ENCODE results near the gene DMKN. TPM values are rescaled to one million over a fixed set of nuclear protein-coding genes. Genes with fewer than 3 reads are reported as not detected.

Gene DMKN
- total and polyA plus RNA-seq, 5 donors from 2014 or later: 0.74 to 1.6 (median 1.0) TPM; not detected in 2

GRCh38 chr19:35539850-35540249 lies 26.4 kb upstream of the DMKN start:
- Histone ChIP-seq H3K4me3 (ENCODE audit: low read depth, low read length) (no peak overlapping the region), H3K27me3 (ENCODE audit: control insufficient read depth, insufficient read depth, low read length) (no peaks in the 10 kb centered on the region), H3K36me3 (ENCODE audit: control insufficient read depth, insufficient read depth, low read length) (no peaks in the 10 kb centered on the region), H3K9me3 (ENCODE audit: control insufficient read depth in 2 of 2, low read length in 2 of 2) (no peaks in the 10 kb centered on the region), H3K27ac (ENCODE audit: insufficient read depth, low read length, poor library complexity, severe bottlenecking) (no peak overlapping the region), H3K4me1 (ENCODE audit: control insufficient read depth, insufficient read depth, low read length, poor library complexity, severe bottlenecking) (peaks cover 6% of the 10 kb centered on the region)
- H3K4me1 Mint-ChIP-seq: peaks cover 0 to 15% (median 2%) of the 10 kb centered on the region in 4 donors
- no peaks in the 10 kb centered on the region for H3K27me3 Mint-ChIP-seq
- no peak for DNase-seq
- peaks cover 0 to 1% (median 0%) of the 10 kb centered on the region in 7 donors for H3K9me3 Mint-ChIP-seq
- ATAC-seq (ENCODE audit: low read depth in 2 of 2): no peak
- no peaks in the 10 kb centered on the region for H3K36me3 Mint-ChIP-seq
- no peak overlapping the region for H3K27ac Mint-ChIP-seq
- H3K4me3 Mint-ChIP-seq: no peak overlapping the region

- peaks cover 0 to 1% (median 0%) of the 10 kb centered on the region in 7 donors for H3K9me3 Mint-ChIP-seq
- H3K27ac ChIP-seq (ENCODE audit: insufficient read depth, low read length, poor library complexity, severe bottlenecking): no peak overlapping the region
- no peak for ATAC-seq (ENCODE audit: low read depth in 2 of 2)
- no peaks in the 10 kb centered on the region for H3K36me3 Mint-ChIP-seq
- H3K4me3 ChIP-seq (ENCODE audit: low read depth, low read length): no peak overlapping the region
- peaks cover 0 to 11% (median under 1%) of the 10 kb centered on the region in 4 donors for H3K4me1 Mint-ChIP-seq
- peaks cover under 1% of the 10 kb centered on the region for H3K4me1 ChIP-seq (ENCODE audit: control insufficient read depth, insufficient read depth, low read length, poor library complexity, severe bottlenecking)
- no peaks in the 10 kb centered on the region for H3K27me3 ChIP-seq (ENCODE audit: control insufficient read depth, insufficient read depth, low read length)
- DNase-seq: no peak
- no peak overlapping the region for H3K27ac Mint-ChIP-seq
- H3K4me3 Mint-ChIP-seq: no peak overlapping the region
- H3K9me3 ChIP-seq (ENCODE audit: control insufficient read depth in 2 of 2, low read length in 2 of 2): no peaks in the 10 kb centered on the region
- H3K36me3 ChIP-seq (ENCODE audit: control insufficient read depth, insufficient read depth, low read length): no peaks in the 10 kb centered on the region
- no peaks in the 10 kb centered on the region for H3K27me3 Mint-ChIP-seq
These were observed 25.9 kb upstream of the DMKN start for GRCh38 chr19:35539314-35539713.

DNA sequence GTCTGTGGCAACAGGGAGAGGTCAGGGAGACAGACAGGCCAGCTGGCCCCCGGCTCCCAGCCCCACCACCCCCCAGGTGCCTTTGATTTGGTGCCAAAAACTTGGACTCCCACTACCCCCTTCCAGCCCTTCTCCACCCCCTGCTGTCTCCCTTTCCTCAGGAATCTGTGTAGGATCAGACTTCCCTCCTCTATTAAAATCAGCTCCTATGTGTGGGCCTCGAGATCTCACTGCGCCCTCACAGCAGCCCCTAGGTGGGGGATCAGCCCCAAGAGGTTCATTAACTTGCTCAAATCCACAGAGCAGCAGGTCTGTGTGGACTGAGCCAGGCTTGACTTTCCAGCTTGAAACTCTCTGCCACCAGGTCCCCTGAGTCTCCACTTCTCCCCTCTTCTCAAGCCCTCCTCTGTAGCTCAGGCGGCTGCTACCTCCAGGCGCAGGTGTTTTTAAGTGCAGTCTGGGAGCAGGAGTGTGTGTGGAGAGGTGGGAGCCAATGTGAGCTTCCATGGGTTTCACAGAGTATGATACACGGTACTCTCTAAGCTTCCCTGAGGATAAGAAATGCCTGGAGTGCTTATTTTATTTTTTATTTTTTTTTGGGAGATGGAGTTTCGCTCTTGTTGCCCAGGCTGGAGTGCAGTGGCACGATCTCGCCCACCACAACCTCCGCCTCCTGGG lies 21.5 kb upstream of the DMKN start:
- Histone ChIP-seq H3K27me3 (ENCODE audit: control insufficient read depth, insufficient read depth, low read length) (peaks cover 2% of the 10 kb centered on the region), H3K36me3 (ENCODE audit: control insufficient read depth, insufficient read depth, low read length) (no peaks in the 10 kb centered on the region), H3K4me3 (ENCODE audit: low read depth, low read length) (no peak overlapping the region), H3K9me3 (ENCODE audit: control insufficient read depth in 2 of 2, low read length in 2 of 2) (no peaks in the 10 kb centered on the region), H3K27ac (ENCODE audit: insufficient read depth, low read length, poor library complexity, severe bottlenecking) (no peak overlapping the region), H3K4me1 (ENCODE audit: control insufficient read depth, insufficient read depth, low read length, poor library complexity, severe bottlenecking) (peaks cover 11% of the 10 kb centered on the region)
- DNase-seq: no peak
- H3K27ac Mint-ChIP-seq: peak overlapping the region in 1 of 3 donors; percentile 23
- peaks cover 29% of the 10 kb centered on the region for H3K27me3 Mint-ChIP-seq
- H3K4me1 Mint-ChIP-seq: peaks cover 0 to 14% (median 8%) of the 10 kb centered on the region in 4 donors
- no peaks in the 10 kb centered on the region for H3K36me3 Mint-ChIP-seq
- no peak for ATAC-seq (ENCODE audit: low read depth in 2 of 2)
- H3K4me3 Mint-ChIP-seq: no peak overlapping the region
- H3K9me3 Mint-ChIP-seq: peaks cover 0 to 1% (median 0%) of the 10 kb centered on the region in 7 donors

DNA sequence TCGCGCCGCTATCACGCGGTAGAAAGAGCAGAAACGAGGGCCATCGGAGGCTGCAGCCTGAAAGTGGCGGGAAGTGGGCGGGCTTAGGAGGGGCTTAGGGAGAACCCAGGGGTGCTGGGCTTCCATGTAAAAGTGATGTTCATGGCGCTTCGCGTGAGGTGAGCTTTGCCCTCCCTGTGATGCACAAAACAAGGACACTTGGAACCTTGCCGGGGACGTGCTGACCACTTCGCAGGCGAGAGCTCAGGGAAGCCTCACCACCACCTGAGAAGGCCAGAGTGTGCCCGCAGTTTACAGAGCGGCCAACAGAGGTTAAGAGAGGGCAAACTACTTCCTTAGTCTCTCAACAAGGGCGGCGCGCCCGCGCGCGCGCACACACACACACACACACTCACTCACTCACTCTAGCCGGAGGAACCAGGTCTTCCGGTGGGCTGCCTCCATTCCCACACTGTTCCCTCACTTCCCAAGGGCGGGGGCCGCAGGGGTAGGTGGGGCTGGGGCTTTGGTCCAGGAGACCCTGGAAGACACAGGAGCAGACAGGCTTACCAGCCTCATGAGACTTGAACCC lies 20.5 kb upstream of the DMKN start:
- H3K9me3 Mint-ChIP-seq: peaks cover 0 to 1% (median 0%) of the 10 kb centered on the region in 7 donors
- H3K27me3 Mint-ChIP-seq: peaks cover 40% of the 10 kb centered on the region
- H3K4me1 Mint-ChIP-seq: peaks cover 0 to 14% (median 8%) of the 10 kb centered on the region in 4 donors
- H3K4me3 Mint-ChIP-seq: peak overlapping the region; percentile 7 to 86 (median 54)
- Histone ChIP-seq H3K4me1 (ENCODE audit: control insufficient read depth, insufficient read depth, low read length, poor library complexity, severe bottlenecking) (peaks cover 11% of the 10 kb centered on the region), H3K27ac (ENCODE audit: insufficient read depth, low read length, poor library complexity, severe bottlenecking) (no peak overlapping the region), H3K9me3 (ENCODE audit: control insufficient read depth in 2 of 2, low read length in 2 of 2) (no peaks in the 10 kb centered on the region), H3K36me3 (ENCODE audit: control insufficient read depth, insufficient read depth, low read length) (no peaks in the 10 kb centered on the region), H3K4me3 (ENCODE audit: low read depth, low read length) (peak overlapping the region; percentile 19), H3K27me3 (ENCODE audit: control insufficient read depth, insufficient read depth, low read length) (peaks cover 2% of the 10 kb centered on the region)
- ATAC-seq (ENCODE audit: low read depth in 2 of 2): peak; percentile 67 to 86
- H3K36me3 Mint-ChIP-seq: no peaks in the 10 kb centered on the region
- peak in 2 of 3 donors; percentile 43 to 66 for DNase-seq
- peak overlapping the region; percentile 29 to 78 (median 62) for H3K27ac Mint-ChIP-seq

DNA sequence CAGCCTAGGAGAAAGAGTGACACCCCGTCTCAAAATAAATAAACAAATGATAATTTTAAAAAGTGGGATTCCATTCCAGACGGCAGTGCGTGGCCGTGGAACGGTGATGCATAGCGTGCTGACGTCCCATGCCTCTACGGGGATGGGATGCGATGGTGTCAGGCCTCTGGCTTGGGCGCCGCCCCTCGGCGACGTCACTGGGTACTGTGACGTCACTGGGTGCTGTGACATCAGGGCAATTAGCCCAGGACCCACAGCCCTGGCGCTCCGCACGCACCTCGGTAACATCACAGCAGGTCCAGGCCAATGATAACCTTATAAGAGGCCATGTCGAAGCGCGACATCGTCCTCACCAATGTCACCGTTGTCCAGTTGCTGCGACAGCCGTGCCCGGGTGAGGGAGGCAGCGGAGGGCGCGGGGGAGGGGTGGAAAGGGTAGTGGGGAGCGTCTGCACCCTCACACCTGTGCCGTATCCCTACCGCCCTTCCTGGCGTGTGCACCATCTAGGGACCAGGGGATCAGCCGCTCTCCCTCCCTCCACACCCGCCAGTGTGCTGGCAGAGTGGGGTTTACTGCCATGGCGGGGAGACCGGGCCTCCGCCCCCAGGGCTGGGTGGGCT lies 19.9 kb upstream of the DMKN start, which contains the start of gene GAPDHS:
TSS of gene GAPDHS (plus strand) at position 256 of the 621 bp plus-strand sequence. CDS start at position 328, 72 bp downstream.
- ATAC-seq (ENCODE audit: low read depth in 2 of 2): no peak
- no peak for DNase-seq
- Histone ChIP-seq H3K4me3 (ENCODE audit: low read depth, low read length) (peak within 1 kb of the TSS; percentile 19), H3K27me3 (ENCODE audit: control insufficient read depth, insufficient read depth, low read length) (peaks cover 2% of the 10 kb centered on the region), H3K36me3 (ENCODE audit: control insufficient read depth, insufficient read depth, low read length) (no peaks in the 10 kb centered on the region), H3K4me1 (ENCODE audit: control insufficient read depth, insufficient read depth, low read length, poor library complexity, severe bottlenecking) (peaks cover 11% of the 10 kb centered on the region), H3K27ac (ENCODE audit: insufficient read depth, low read length, poor library complexity, severe bottlenecking) (no peak within 1 kb of the TSS), H3K9me3 (ENCODE audit: control insufficient read depth in 2 of 2, low read length in 2 of 2) (no peaks in the 10 kb centered on the region)
- Mint-ChIP-seq H3K27me3 (peaks cover 46% of the 10 kb centered on the region), H3K4me3 (peak within 1 kb of the TSS; percentile 7 to 86 (median 54)), H3K27ac (peak within 1 kb of the TSS; percentile 29 to 78 (median 62)), H3K9me3 (peaks cover 0 to 1% (median 0%) of the 10 kb centered on the region in 7 donors), H3K4me1 (peaks cover 0 to 14% (median 8%) of the 10 kb centered on the region in 4 donors), H3K36me3 (no peaks in the 10 kb centered on the region)

DNA sequence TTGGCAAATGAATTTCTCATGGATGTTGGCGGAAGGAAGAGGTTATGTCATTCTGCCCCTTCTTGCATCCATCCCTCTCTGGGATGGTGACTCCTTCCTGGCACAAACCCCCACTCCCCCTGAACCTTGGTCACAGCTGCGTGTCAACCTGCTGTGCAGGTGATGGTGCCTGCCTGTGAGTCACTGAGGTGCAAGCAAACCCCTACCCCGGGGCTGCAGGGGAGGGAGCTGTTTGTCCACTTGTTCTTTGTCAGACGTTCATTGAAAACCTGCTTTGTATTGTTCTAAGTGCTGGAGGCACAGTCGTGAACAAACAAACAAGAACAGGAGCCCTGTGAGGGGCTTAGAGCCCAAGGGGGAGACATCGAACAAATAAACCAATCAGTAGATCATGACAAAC lies 17.8 kb upstream of the DMKN start:
- Mint-ChIP-seq H3K4me1 (peaks cover 0 to 14% (median 8%) of the 10 kb centered on the region in 4 donors), H3K4me3 (no peak overlapping the region), H3K9me3 (peaks cover 0 to 1% (median 0%) of the 10 kb centered on the region in 7 donors), H3K27me3 (peaks cover 53% of the 10 kb centered on the region), H3K36me3 (no peaks in the 10 kb centered on the region), H3K27ac (no peak overlapping the region)
- Histone ChIP-seq H3K4me1 (ENCODE audit: control insufficient read depth, insufficient read depth, low read length, poor library complexity, severe bottlenecking) (peaks cover 11% of the 10 kb centered on the region), H3K27ac (ENCODE audit: insufficient read depth, low read length, poor library complexity, severe bottlenecking) (no peak overlapping the region), H3K36me3 (ENCODE audit: control insufficient read depth, insufficient read depth, low read length) (no peaks in the 10 kb centered on the region), H3K27me3 (ENCODE audit: control insufficient read depth, insufficient read depth, low read length) (peaks cover 2% of the 10 kb centered on the region), H3K4me3 (ENCODE audit: low read depth, low read length) (no peak overlapping the region), H3K9me3 (ENCODE audit: control insufficient read depth in 2 of 2, low read length in 2 of 2) (no peaks in the 10 kb centered on the region)
- ATAC-seq (ENCODE audit: low read depth in 2 of 2): no peak
- DNase-seq: no peak

- Histone ChIP-seq H3K27me3 (ENCODE audit: control insufficient read depth, insufficient read depth, low read length) (peaks cover 2% of the 10 kb centered on the region), H3K4me3 (ENCODE audit: low read depth, low read length) (no peak overlapping the region), H3K27ac (ENCODE audit: insufficient read depth, low read length, poor library complexity, severe bottlenecking) (no peak overlapping the region), H3K9me3 (ENCODE audit: control insufficient read depth in 2 of 2, low read length in 2 of 2) (no peaks in the 10 kb centered on the region), H3K4me1 (ENCODE audit: control insufficient read depth, insufficient read depth, low read length, poor library complexity, severe bottlenecking) (peaks cover 11% of the 10 kb centered on the region), H3K36me3 (ENCODE audit: control insufficient read depth, insufficient read depth, low read length) (no peaks in the 10 kb centered on the region)
- ATAC-seq (ENCODE audit: low read depth in 2 of 2) (no peak), DNase-seq (no peak)
- Mint-ChIP-seq H3K27ac (no peak overlapping the region), H3K27me3 (peaks cover 63% of the 10 kb centered on the region), H3K9me3 (no peaks in the 10 kb centered on the region), H3K4me3 (no peak overlapping the region), H3K36me3 (no peaks in the 10 kb centered on the region), H3K4me1 (peaks cover 0 to 12% (median 7%) of the 10 kb centered on the region in 4 donors)
These were observed 16.1 kb upstream of the DMKN start for GRCh38 chr19:35529241-35530218.
